Limb (tissue), 2 donors: Measurements from ENCODE around the gene IGFN1.
"Not testable (repeated sequence)": the region's sequence is repeated elsewhere in the genome, so short reads cannot be mapped to it uniquely, and the experiment has no call there.

Source experiments
- DNase-seq, 2 donors: peaks; one replicate each; pipeline ENCODE4 v3.0.0-alpha.2; 2016; ENCODE audit errors: extremely low spot score in 2 of 2

IGFN1 gene

GRCh38 chr1:201163036-201163435 is 27.6 kb upstream of the IGFN1 start:
- DNase-seq: not testable (repeated sequence)

DNA sequence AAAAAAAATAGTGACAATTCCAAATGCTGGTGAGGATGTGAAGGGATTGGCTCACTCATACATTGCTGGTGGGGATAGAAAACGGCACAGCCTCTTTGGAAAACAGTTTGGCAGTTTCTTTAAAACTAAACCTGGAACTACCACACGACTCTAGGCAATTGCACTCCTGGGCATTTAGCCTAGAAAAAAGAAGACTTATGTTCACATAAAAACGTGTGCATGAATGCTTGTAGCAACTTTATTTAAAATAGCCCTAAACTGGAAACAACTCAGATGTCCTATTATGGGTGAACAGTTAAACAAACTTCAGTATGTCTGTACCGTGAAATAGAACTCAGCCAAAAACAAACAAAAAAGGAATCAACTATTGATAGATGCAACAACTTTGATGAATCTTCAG is 26.9 kb upstream of the IGFN1 start:
- DNase-seq: peak in 1 of 2 donors; percentile 5

DNA sequence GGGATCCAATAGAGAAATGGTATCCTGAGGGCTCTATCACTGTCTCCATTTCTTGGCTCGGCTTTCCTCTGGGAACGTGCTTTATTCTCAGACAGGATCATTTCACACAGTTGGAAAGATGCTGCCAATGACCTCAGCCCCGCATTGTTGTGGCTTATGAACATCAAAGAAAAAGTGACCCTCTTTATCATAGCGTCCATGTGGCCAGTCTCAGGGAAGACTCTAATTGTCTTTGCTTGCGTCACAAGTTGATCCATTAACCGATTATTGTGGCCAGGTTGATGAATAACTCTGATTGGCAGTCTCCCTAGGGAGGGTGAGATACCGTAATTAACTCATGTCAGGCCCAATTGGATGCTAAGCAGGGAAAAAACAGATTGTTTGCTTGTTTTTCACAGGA is 26.0 kb upstream of the IGFN1 start:
- DNase-seq: no peak

DNA sequence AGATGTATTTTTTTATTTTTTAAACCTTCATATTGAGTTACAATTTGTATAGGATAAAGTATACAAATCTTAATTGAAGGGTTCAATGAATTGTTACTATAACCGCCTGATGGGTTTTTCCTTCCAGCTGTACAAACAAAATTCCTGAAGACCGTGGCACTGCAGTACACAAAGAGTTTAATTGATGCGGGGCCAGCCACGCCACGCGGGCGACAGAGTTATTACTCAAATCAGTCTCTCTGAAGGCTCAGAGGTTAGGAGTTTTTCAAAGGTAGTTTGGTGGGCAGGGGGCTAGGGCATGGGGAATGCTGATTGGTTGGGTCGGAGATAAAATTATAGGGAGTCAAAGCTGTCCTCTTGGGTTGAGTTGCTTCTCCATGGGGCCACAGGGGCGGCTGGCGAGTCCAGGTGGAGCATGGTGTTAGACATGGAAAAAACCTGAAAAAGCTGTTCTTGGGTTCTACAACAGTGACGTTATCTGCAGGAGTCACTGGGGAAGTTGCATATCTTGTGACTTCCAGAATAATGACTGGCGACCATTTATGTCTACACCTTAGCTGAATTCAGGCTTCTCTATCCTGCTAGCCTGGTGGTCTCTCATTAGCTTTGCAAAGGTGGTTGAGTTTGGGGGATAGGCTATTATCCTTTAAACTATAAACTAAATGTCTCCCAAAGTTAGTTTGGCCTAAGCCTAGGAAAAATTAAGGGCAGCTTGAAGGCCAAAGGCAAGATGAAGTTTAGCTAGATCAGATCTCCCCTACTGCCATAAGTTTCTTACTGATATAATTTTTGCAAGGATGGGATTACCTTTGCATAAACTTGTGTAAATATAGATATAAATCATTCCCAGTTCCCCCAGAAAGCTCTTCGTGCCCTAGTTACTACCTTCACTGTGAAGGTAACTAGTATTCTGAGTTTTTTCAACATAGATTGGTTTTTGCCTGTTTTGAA is 23.3 kb upstream of the IGFN1 start:
- no peak for DNase-seq

- DNase-seq: no peak
These were observed 21.4 kb upstream of the IGFN1 start for GRCh38 chr1:201169203-201169602.

DNA sequence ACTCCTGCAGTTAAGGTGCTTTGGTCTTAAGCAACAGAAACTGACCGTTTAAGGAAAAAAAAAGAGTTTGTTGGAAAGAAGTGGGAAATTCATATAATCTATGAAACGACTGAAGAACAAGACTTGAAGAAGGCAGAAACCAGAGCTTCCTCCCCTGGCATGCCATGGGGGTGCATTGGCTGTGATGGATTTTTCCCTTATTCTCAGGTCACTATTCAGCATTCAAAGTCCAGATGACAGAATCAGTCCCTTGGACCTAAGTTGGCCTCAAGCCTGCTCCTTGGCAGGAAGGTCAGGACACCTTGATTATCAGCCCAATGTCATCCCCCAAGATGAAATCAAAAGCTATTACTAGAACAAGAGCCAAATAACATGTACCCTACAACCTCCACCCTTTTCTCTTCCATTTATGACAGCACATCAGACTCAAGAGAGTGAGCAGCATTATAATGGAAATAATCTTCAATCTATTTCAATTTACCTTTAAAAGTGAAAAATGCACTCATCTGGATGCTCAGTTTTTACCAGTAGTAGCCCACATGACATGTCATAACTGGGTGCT is 20.6 kb upstream of the IGFN1 start:
- no peak for DNase-seq

DNA sequence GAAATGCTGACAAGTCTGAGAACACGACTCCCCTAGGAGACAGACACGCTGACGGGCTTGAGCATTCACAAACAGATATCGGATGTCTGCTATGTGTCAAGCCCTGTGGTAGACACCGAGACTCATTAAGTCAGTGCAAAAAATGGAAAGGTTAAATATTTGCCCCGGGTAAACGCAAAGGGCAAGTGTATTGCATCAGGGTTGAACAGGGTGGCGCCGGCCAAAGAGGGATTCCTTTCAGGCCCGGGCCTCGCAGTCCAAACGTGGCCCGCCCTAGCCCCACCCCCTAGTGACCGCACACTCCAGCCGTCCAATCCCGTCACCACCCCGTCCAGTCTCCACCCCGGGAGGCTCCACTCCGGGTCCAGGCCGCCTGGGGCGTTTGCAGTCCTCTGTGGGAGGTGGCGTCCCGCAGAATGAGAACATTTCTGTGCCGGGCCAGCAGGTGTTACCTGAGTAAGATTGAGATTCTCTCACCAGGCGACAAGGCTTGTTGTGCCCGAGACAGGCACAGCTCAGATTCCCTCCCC is 20.0 kb upstream of the IGFN1 start:
- DNase-seq: peak; percentile 87 to 91

DNA sequence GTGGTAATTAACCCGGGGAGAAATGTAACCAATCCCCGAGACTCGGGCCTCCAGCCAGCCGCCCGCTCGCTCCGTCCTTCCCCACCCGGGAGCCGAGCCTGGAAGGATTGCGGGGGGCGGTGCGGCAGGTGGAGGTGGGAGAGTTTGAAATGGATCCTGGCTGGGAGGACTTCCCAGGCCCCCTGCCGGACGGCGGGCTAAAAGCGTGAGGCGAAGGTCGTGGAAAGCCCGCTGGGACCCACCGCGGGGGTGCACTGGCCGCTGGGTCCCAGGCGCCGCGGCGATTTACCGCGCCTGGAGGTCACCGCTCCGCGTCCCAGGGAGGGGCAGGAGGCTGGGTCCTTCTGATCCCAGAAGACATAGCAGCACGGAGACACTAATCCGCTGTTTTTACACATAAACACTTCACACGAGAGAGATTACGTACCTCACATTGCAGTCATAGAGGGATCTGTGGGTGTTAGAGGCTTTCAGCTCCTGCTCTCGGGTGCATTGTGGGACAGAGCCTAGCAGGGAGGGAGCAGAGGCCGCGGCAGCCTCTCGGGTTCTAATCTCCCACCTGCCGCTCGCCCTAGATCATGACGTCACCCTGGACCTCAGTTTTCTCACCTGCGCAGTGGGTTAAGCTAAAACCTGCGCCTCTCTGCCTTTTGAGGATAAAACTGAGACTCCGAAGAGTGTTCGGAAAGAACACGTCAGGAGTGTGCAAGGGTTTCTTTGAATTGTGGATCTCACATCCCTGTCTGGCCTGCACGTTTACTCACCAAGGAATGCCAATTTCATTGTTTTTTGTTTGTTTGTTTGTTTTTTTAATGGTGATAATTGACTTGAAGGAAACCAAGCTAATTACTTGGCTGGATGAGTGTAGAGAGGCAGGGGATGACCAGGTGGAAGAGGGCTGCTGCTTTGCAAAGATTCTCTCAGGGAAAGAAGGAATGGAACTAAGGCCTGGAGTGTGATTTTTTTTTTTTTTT is 19.3 kb upstream of the IGFN1 start:
- peak in 1 of 2 donors; percentile 64 for DNase-seq

DNA sequence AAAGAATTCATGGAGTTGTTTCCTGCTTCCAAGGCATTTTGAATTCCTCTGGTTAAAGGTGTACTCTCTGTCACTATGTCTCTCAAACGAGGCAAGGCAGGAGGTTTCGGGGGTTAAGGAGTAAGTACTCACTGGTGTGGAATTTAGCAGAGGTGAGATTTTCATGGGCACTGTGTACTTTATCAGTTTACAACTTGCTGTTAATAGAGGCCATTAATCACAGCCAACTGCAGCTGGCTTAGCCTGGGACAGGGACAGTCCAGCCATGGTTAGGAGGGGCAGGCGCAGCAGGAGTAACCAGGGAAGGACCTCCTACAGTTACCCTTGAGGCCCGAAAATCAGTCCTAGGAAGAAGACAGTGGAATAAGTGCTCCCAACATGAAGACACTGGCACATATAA is 18.3 kb upstream of the IGFN1 start:
- peak in 1 of 2 donors; percentile 28 for DNase-seq

GRCh38 chr1:201172999-201173610 is 17.5 kb upstream of the IGFN1 start:
- peak in 1 of 2 donors; percentile 19 for DNase-seq

DNA sequence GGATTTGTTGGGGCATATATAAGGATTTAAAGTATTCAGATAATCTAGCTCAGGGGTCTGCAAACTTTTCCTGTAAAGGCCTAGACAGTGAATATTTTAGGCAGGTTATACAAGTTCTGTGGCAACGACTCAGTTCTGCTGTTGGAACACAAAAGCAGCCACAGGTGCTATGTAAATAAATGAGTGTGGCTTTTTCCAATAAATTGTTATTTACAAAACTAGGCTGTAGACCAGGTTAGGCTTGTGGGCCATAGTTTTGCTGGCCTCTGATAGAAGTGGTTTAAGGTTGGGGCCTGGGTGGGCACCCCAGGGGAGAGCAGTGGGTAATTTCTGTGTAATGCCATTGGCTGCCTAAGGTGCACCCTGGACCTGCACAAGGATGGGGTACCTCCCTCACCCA is 16.9 kb upstream of the IGFN1 start:
- peak in 1 of 2 donors; percentile 4 for DNase-seq

- DNase-seq: peak in 1 of 2 donors; percentile 4
These were observed 14.7 kb upstream of the IGFN1 start for GRCh38 chr1:201175820-201176500.

DNA sequence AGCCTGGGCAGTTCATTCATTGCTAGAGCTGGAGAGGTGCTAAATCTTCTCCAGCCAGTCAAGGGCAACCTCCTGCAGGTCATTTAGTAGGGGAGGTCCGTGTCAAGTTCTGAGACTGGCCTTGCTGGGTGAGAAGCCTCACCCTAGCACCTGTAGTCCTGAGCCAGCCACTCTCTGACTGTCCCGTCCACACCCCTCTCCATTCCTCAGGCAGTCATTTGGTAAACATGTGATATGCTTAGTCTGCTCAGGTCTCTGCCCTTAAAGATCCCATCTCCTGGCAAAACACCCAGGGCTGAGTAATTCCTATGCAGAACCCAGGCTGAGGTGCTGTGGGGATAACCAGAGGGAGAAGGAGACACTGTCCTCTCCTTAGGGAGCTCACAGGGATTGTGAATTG is 13.7 kb upstream of the IGFN1 start:
- no peak for DNase-seq

GRCh38 chr1:201178718-201179117 is 11.9 kb upstream of the IGFN1 start:
- no peak for DNase-seq

DNA sequence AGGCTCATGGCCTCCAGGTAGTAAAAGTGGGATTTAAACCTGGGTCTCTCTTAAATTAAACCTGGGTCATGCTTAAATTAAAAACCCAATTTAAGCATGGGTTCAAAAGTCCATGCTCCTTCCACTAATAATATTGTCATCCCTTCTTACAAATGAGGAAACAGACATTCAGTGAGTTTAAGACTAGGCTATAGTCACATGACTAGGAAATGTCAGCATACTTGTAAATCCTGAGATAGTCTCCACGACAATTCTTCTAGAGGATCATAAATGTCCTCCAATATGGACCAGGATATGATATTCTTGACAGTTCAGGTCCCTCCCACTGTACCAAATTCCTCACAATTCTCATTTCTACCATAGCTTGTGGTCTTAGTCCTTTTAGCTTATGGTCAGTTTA is 10.5 kb upstream of the IGFN1 start:
- DNase-seq: no peak

DNA sequence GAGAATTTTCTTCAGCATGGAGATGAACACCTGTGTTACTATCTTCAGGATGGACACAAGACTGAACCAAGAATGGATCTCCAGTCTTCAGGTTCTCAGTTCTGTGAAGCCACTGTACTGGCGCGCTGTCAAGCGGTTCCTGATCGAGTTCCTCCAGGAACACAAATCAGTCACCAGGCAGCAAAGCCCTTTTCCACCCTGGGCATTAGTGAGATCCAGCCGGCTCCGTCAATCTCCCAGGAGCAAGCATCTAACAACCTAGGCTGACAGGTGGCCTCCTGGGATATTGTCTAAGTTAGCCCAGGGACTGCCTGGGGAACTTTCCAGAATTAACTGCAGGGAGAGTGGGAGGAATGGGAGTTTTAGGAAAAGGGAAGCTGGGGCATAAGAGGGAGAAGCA is 9.7 kb upstream of the IGFN1 start:
- no peak for DNase-seq

- DNase-seq: no peak
These were observed 9.3 kb upstream of the IGFN1 start for GRCh38 chr1:201181323-201181722.

GRCh38 chr1:201181726-201182125 is 8.9 kb upstream of the IGFN1 start:
- DNase-seq: peak in 1 of 2 donors; percentile 24

- DNase-seq: peak in 1 of 2 donors; percentile 0
These were observed 7.4 kb upstream of the IGFN1 start for GRCh38 chr1:201183209-201183608.

DNA sequence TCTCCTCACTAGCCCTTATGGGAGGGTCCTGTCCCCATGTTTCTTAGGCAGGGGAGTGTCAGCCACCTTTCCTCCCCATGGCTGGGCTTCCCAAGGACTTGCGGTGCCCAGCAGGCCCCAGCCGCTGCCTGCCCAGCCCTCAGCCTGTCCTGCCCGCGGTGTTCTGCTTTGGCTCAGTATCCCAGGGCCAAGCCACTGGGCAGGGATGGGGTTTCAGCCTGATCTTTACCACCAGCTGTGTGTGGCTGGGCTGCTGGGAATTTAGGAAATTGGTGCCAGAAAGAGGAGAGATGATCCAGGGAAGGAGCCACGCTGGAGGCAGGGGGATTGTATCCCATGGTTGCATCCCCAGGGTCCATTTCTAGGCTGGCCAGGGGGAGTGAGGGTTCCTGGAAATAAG is 6.9 kb upstream of the IGFN1 start:
- DNase-seq: peak in 1 of 2 donors; percentile 30
